Activated T-helper 1 cell treated with anti-CD3 and anti-CD28 coated beads, Interleukin-2, amount 50 U/mL, for 16 hours (primary cell): ENCODE results near the gene PARD3B.

ENCODE experiments used
- DNase-seq, 2 donors: peaks; one replicate each; pipeline ENCODE4 v3.0.0-alpha.2; 2020; ENCODE audit warnings: low read depth in 1 of 2, low spot score in 1 of 2

Gene PARD3B

GRCh38 chr2:204693262-204693661, 148.0 kb downstream of the PARD3B start:
- DNase-seq = no peak

- DNase-seq = no peak
These were observed 150.2 kb downstream of the PARD3B start for GRCh38 chr2:204695506-204695905.

- no peak for DNase-seq
These were observed 150.8 kb downstream of the PARD3B start for GRCh38 chr2:204696124-204696523.

- no peak for DNase-seq
These were observed 160.1 kb downstream of the PARD3B start for GRCh38 chr2:204705243-204705932.

GRCh38 chr2:204706939-204707338, 161.7 kb downstream of the PARD3B start:
- DNase-seq = no peak

GRCh38 chr2:204713211-204713610, 167.9 kb downstream of the PARD3B start:
- no peak for DNase-seq

GRCh38 chr2:204715361-204715760, 170.1 kb downstream of the PARD3B start:
- DNase-seq = no peak

- no peak for DNase-seq
These were observed 172.3 kb downstream of the PARD3B start for GRCh38 chr2:204717591-204717990.

GRCh38 chr2:204718607-204719006, 173.3 kb downstream of the PARD3B start:
- no peak for DNase-seq

- no peak for DNase-seq
These were observed 175.6 kb downstream of the PARD3B start for GRCh38 chr2:204720874-204721273.

- DNase-seq = no peak
These were observed 176.9 kb downstream of the PARD3B start for GRCh38 chr2:204722207-204722606.

GRCh38 chr2:204722691-204723090, 177.4 kb downstream of the PARD3B start:
- no peak for DNase-seq

- DNase-seq = no peak
These were observed 180.6 kb downstream of the PARD3B start for GRCh38 chr2:204725693-204726360.

GRCh38 chr2:204726831-204727230, 181.6 kb downstream of the PARD3B start:
- no peak for DNase-seq

GRCh38 chr2:204727368-204727767, 182.1 kb downstream of the PARD3B start:
- no peak for DNase-seq

- no peak for DNase-seq
These were observed 185.3 kb downstream of the PARD3B start for GRCh38 chr2:204730603-204731002.

GRCh38 chr2:204732019-204732418, 186.7 kb downstream of the PARD3B start:
- no peak for DNase-seq

GRCh38 chr2:204737296-204737695, 192.0 kb downstream of the PARD3B start:
- DNase-seq = no peak

- no peak for DNase-seq
These were observed 193.4 kb downstream of the PARD3B start for GRCh38 chr2:204738721-204739120.

GRCh38 chr2:204743393-204743960, 198.2 kb downstream of the PARD3B start:
- DNase-seq = no peak

- DNase-seq = no peak
These were observed 199.2 kb downstream of the PARD3B start for GRCh38 chr2:204744506-204744905.

- DNase-seq = no peak
These were observed 203.0 kb downstream of the PARD3B start for GRCh38 chr2:204748286-204748685.

GRCh38 chr2:204749319-204749718, 204.0 kb downstream of the PARD3B start:
- DNase-seq = no peak
